GM12878 (cell line): ENCODE measurements around the gene SFXN5. TPM values are rescaled to one million over a fixed set of nuclear protein-coding genes. Genes with fewer than 3 reads are reported as not detected.

Experiments used
- ATAC-seq: fragments of 200-7000 bp; cut with Tn5 transposase; 3 replicates; pipeline ENCODE4 v1.9.1; 2020; ENCODE audit warnings: mild to moderate bottlenecking, moderate library complexity
- BruUV-seq: library from RNA; stranded (reverse); fragments of 400-500 nt; replicated peaks from 2 replicates; lab custom pipeline; 2021; lab: Mats Ljungman, UMichigan
- CTCF ChIA-PET: fragments of 300-600 bp; sonication (Branson Sonifier 250); formaldehyde crosslinking; extraction: SDS; loops from one replicate; lab custom pipeline; 2021; ENCODE audit warnings: inconsistent platforms; lab: Yijun Ruan, JAX
- POLR2A ChIA-PET: fragments of 350-600 bp; formaldehyde crosslinking; extraction: SDS; loops from one replicate; lab custom pipeline; 2021; ENCODE audit warnings: inconsistent platforms; lab: Charles Lee
- RAD21 ChIA-PET: fragments of 300-600 bp; sonication (Branson Sonifier 250); formaldehyde crosslinking; loops from one replicate; lab custom pipeline; 2023; ENCODE audit warnings: antibody characterized with exemption; ENCODE audit not compliant: unreplicated experiment; lab: Charles Lee
- SMC1A ChIA-PET: fragments of 300-600 bp; sonication (Branson Sonifier 250); formaldehyde crosslinking; loops from one replicate; lab custom pipeline; 2023; ENCODE audit not compliant: unreplicated experiment, uncharacterized antibody; lab: Charles Lee
- DNase-seq: peaks from one replicate; pipeline ENCODE4 v3.0.0-alpha.2; 2011; ENCODE audit warnings: low read depth, low spot score
- FAIRE-seq: peaks from 3 replicates; lab custom pipeline; 2011; peaks lifted over from hg19 to GRCh38; lab: Jason Lieb, UNC
- H2AFZ ChIP-seq: 2 replicates; pipeline ENCODE4 v1.6.0; 2011; ENCODE audit warnings: low read depth, low read length, control low read depth; ENCODE audit not compliant: control insufficient read depth
- H3K27ac ChIP-seq: 2 replicates; pipeline ENCODE4 v1.5.1; 2011; ENCODE audit warnings: control low read depth; ENCODE audit not compliant: control insufficient read depth, insufficient read depth
- H3K27me3 ChIP-seq, 2 experiments: replicated peaks in 1 of 2; 2 replicates each; pipeline versions ENCODE4 v1.6.0 to v1.6.1; 2011; ENCODE audit warnings: low read length in 1 of 2; ENCODE audit not compliant: control insufficient read depth in 2 of 2, insufficient read depth in 2 of 2
- H3K36me3 ChIP-seq, 2 experiments: 2 replicates each; pipeline ENCODE4 v1.5.1; 2011; ENCODE audit warnings: low read length in 1 of 2; ENCODE audit not compliant: control insufficient read depth in 2 of 2, insufficient read depth in 2 of 2
- H3K4me1 ChIP-seq: 2 replicates; pipeline ENCODE4 v1.6.1; 2011; ENCODE audit warnings: mild to moderate bottlenecking, low read length, moderate library complexity, mixed read lengths; ENCODE audit not compliant: control insufficient read depth, insufficient read depth
- H3K4me2 ChIP-seq: 2 replicates; pipeline ENCODE4 v1.6.0; 2011; ENCODE audit warnings: control low read depth; ENCODE audit not compliant: control insufficient read depth, insufficient read depth
- H3K4me3 ChIP-seq: fragments of 200-600 bp; sonication (generic); 2 replicates; pipeline ENCODE4 v1.5.1; 2016
- H3K79me2 ChIP-seq: 2 replicates; pipeline ENCODE4 v1.6.0; 2011; ENCODE audit warnings: low read length; ENCODE audit not compliant: control insufficient read depth, insufficient read depth
- H3K9ac ChIP-seq: 2 replicates; pipeline ENCODE4 v1.8.0; 2011; ENCODE audit warnings: low read length, control low read depth, mixed read lengths; ENCODE audit not compliant: control insufficient read depth, insufficient read depth
- H3K9me3 ChIP-seq: replicated peaks from 3 replicates; pipeline ENCODE4 v1.5.1; 2011; ENCODE audit warnings: mild to moderate bottlenecking, low read length; ENCODE audit not compliant: control insufficient read depth, insufficient read depth
- H4K20me1 ChIP-seq: 2 replicates; pipeline ENCODE4 v1.6.0; 2011; ENCODE audit not compliant: control insufficient read depth, insufficient read depth
- BCL3 ChIP-seq: IDR thresholded peaks from 2 replicates; pipeline ENCODE4 v1.6.1; 2011; ENCODE audit warnings: borderline replicate concordance, low read depth, mild to moderate bottlenecking, moderate library complexity, low read length; ENCODE audit not compliant: insufficient read depth, poor library complexity, severe bottlenecking
- BMI1 ChIP-seq: fragments of 450-650 bp; IDR thresholded peaks from 2 replicates; pipeline ENCODE4 v1.6.1; 2016; ENCODE audit warnings: mild to moderate bottlenecking, moderate library complexity, borderline replicate concordance
- CBX5 ChIP-seq: sonication (generic); IDR thresholded peaks from 2 replicates; pipeline ENCODE4 v1.6.1; 2016; ENCODE audit warnings: low read depth, moderate library complexity, mild to moderate bottlenecking, inconsistent platforms
- CEBPZ ChIP-seq: fragments of 150-350 bp; IDR thresholded peaks from 2 replicates; pipeline ENCODE4 v1.6.1; 2016; ENCODE audit warnings: low read depth, low read length
- CREB1 ChIP-seq: IDR thresholded peaks from 2 replicates; pipeline ENCODE4 v1.6.1; 2012; ENCODE audit warnings: low read depth, mild to moderate bottlenecking, inconsistent platforms
- MEF2A ChIP-seq: IDR thresholded peaks from 2 replicates; pipeline ENCODE4 v1.6.1; 2011; ENCODE audit warnings: low read depth, mild to moderate bottlenecking, low read length, moderate library complexity; ENCODE audit not compliant: insufficient read depth
- MTA2 ChIP-seq: fragments of 450-650 bp; IDR thresholded peaks from 2 replicates; pipeline ENCODE4 v1.6.1; 2016; ENCODE audit warnings: low read depth, mild to moderate bottlenecking, moderate library complexity
- NR2C1 ChIP-seq: fragments of 450-650 bp; IDR thresholded peaks from 2 replicates; pipeline ENCODE4 v1.6.1; 2017; ENCODE audit warnings: antibody characterized with exemption, mild to moderate bottlenecking, moderate library complexity
- PKNOX1 ChIP-seq: fragments of 450-650 bp; IDR thresholded peaks from 2 replicates; pipeline ENCODE4 v1.6.1; 2016; ENCODE audit warnings: mild to moderate bottlenecking
- RELA ChIP-seq: fragments of 450-650 bp; IDR thresholded peaks from 2 replicates; pipeline ENCODE4 v1.8.0; 2014; ENCODE audit warnings: borderline replicate concordance; ENCODE audit not compliant: partially characterized antibody
- SIX5 ChIP-seq: IDR thresholded peaks from 2 replicates; pipeline ENCODE4 v1.6.1; 2011; ENCODE audit warnings: mild to moderate bottlenecking, low read depth, low read length, moderate library complexity; ENCODE audit not compliant: severe bottlenecking
- SMC3 ChIP-seq: IDR thresholded peaks from 2 replicates; pipeline ENCODE4 v1.6.1; 2011; ENCODE audit warnings: low read length, improper control_type of control experiment, borderline replicate concordance
- SREBF1 ChIP-seq: IDR thresholded peaks from 2 replicates; pipeline ENCODE4 v1.6.1; 2012; ENCODE audit warnings: mild to moderate bottlenecking, low read length
- STAT1 ChIP-seq: fragments of 450-650 bp; conservative IDR thresholded peaks from 2 replicates; pipeline ENCODE4 v1.6.1; 2014; ENCODE audit warnings: antibody characterized with exemption, mild to moderate bottlenecking
- ZNF24 ChIP-seq: fragments of 450-650 bp; IDR thresholded peaks from 2 replicates; pipeline ENCODE4 v1.6.1; 2017; ENCODE audit warnings: antibody characterized with exemption, mild to moderate bottlenecking
- ZNF384 ChIP-seq: IDR thresholded peaks from 2 replicates; pipeline ENCODE4 v1.6.1; 2012; ENCODE audit warnings: low read depth, mild to moderate bottlenecking, low read length, improper control_type of control experiment, borderline replicate concordance
- WGBS: methylation state at CpG from one replicate; pipeline ENCODE4 v1.1.6; 2016; ENCODE audit warnings: low lambda C conversion rate; ENCODE audit not compliant: insufficient replicate concordance, insufficient coverage; ENCODE audit errors: missing lambda C conversion rate; 5-methylcytosine and 5-hydroxymethylcytosine counted together
- in situ Hi-C: fragments of 300-500 bp; cut with MboI; formaldehyde crosslinking; loops from 9 replicates; pipeline ENCODE4 v1.14.3; 2018; ENCODE audit warnings: mixed read lengths
- intact Hi-C: fragments of 100-400 bp; cut with micrococcal nuclease; formaldehyde crosslinking; loops from one replicate; pipeline ENCODE4 v1.14.2; 2022; ENCODE audit not compliant: unreplicated experiment
- polyA plus RNA-seq, 11 experiments: library from polyadenylated mRNA; depleted of rRNA in 4 of 11; unstranded in 6 of 11; stranded (reverse) in 5 of 11; fragments of >200 nt; fragmentation: Nextera tagmentation in 4 of 11; fragmentation: Illumina TruSeq in 1 of 11; extraction: Ambion mirVana in 4 of 11; extraction: Trizol in 1 of 11; gene quantifications; 1 replicate in 1 of 11; 2 replicates in 10 of 11; pipeline versions ENCODE4 v1.2.1 to v1.2.3, GENCODE V29; 2011 to 2016; ENCODE audit warnings: inconsistent platforms in 2 of 11, missing spikeins in 2 of 11, low read depth in 1 of 11
- total RNA-seq, 4 experiments: library from RNA; depleted of rRNA in 3 of 4; stranded (reverse); fragments of >200 nt in 3 of 4; fragmentation: Illumina TruSeq in 1 of 4; extraction: Trizol in 1 of 4; gene quantifications; 2 replicates each; pipeline versions ENCODE4 v1.2.1 to v1.2.3, GENCODE V29; 2013 to 2021
- TF ChIP-seq, protein P1 (sequence below): IDR thresholded peaks from 2 replicates; pipeline ENCODE4 v1.6.1; 2012; ENCODE audit warnings: low read depth, low read length, improper control_type of control experiment

Gene SFXN5
- total and polyA plus RNA-seq, 10 of the 15 experiments (the other 5 are each of a cell fraction or from before 2014, with no cell fraction given) = 3.3 to 15.9 (median 11.2) TPM

GRCh38 chr2:73063909-73064875 is 7.3 kb downstream of the SFXN5 start (continued):
- TF ChIP-seq SIX5 (no peak), BMI1 (no peak), NR2C1 (no peak), MEF2A (no peak), ZNF24 (no peak), PKNOX1 (no peak), RELA (no peak), CBX5 (no peak)

DNA sequence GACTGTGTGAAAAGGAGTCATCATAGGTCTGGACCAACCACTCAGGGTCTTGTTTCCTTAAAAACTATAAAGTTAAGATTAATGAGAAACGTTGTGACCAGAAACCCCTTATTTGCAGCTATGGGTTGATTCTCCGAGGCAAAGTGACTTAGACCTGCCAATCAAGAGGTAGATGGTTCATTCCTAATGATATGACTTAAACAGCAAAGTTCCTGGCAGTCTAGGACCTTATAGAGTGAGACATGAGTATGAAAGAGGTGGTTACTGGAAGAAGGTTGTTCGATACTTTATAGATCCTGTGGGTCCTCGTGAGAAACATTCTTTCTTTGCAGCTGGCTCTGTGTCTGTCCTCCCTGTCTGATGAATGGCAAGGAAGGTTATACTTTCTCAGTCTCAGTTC is 8.0 kb downstream of the SFXN5 start:
- no peak for FAIRE-seq
- BruUV-seq = no TSS peak
- Histone ChIP-seq H3K9ac (no peak overlapping the region), H3K27me3 (no peaks in the 10 kb centered on the region), H3K4me3 (no peak overlapping the region), H3K36me3 (no peaks in the 10 kb centered on the region), H3K4me1 (no peaks in the 10 kb centered on the region), H3K9me3 (no peaks in the 10 kb centered on the region), H3K79me2 (no peaks in the 10 kb centered on the region), H4K20me1 (no peaks in the 10 kb centered on the region), H2AFZ (no peak overlapping the region), H3K27ac (no peak overlapping the region), H3K4me2 (no peak overlapping the region)
- intact Hi-C loops = no loop called here
- ChIA-PET RAD21 (no interaction called here), POLR2A (no interaction called here), SMC1A (interaction anchor here (1.4 kb wide), 1 partner anchor 53 kb away, joined by 3 read pairs; no protein-coding TSS in a partner anchor), CTCF (no interaction called here)
- ATAC-seq = no peak
- DNase-seq = no peak
- 49% methylated on average over 4 of the region's 4 CpGs for WGBS
- in situ Hi-C loops = no loop called here
- TF ChIP-seq ZNF384 (no peak), CREB1 (no peak), CEBPZ (no peak), MTA2 (no peak), STAT1 (no peak), SREBF1 (no peak), BCL3 (no peak), SMC3 (no peak)
- TF ChIP-seq, protein P1, sequence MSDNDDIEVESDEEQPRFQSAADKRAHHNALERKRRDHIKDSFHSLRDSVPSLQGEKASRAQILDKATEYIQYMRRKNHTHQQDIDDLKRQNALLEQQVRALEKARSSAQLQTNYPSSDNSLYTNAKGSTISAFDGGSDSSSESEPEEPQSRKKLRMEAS = no peak
